Fibroblast of lung (primary cell): Measurements from ENCODE around the gene PROSER2. TPM values are rescaled to one million over a fixed set of nuclear protein-coding genes. Genes with fewer than 3 reads are reported as not detected.

Source experiments
- DNase-seq, 2 donors: peaks; one replicate each; pipeline versions ENCODE4 v3.0.0 to v3.0.0-alpha.2; 2010; ENCODE audit warnings: low read depth in 2 of 2
- H2AFZ ChIP-seq: 2 replicates; pipeline ENCODE4 v1.5.1; 2012; ENCODE audit warnings: low read length, control low read depth, inconsistent platforms
- H3K27ac ChIP-seq: 2 replicates; pipeline ENCODE4 v1.5.1; 2011; ENCODE audit warnings: low read length, control low read depth; ENCODE audit not compliant: insufficient read depth
- H3K27me3 ChIP-seq: 2 replicates; pipeline ENCODE4 v1.5.1; 2011; ENCODE audit warnings: mild to moderate bottlenecking, low read length; ENCODE audit not compliant: control insufficient read depth, insufficient read depth
- H3K36me3 ChIP-seq: 2 replicates; pipeline ENCODE4 v1.5.1; 2011; ENCODE audit warnings: low read length; ENCODE audit not compliant: control insufficient read depth, insufficient read depth
- H3K4me1 ChIP-seq: 2 replicates; pipeline ENCODE4 v1.5.1; 2011; ENCODE audit warnings: low read length; ENCODE audit not compliant: control insufficient read depth, insufficient read depth; ENCODE audit errors: extremely low read depth
- H3K4me2 ChIP-seq: 2 replicates; pipeline ENCODE4 v1.5.1; 2011; ENCODE audit warnings: low read length, control low read depth; ENCODE audit not compliant: insufficient read depth; ENCODE audit errors: extremely low read depth
- H3K4me3 ChIP-seq, 4 experiments: fragments of 200-600 bp in 1 of 4; sonication (generic) in 1 of 4; replicated peaks in 1 of 4; 2 replicates each; pipeline ENCODE4 v1.5.1; 2011 to 2016; ENCODE audit warnings: low read length in 4 of 4, low read depth in 3 of 4, mild to moderate bottlenecking in 3 of 4, control low read depth in 2 of 4, inconsistent platforms in 1 of 4, mixed read lengths in 1 of 4; ENCODE audit not compliant: insufficient read depth in 1 of 4; ENCODE audit errors: control extremely low read depth in 1 of 4
- H3K79me2 ChIP-seq: 2 replicates; pipeline ENCODE4 v1.5.1; 2012; ENCODE audit warnings: mild to moderate bottlenecking, low read length, inconsistent platforms; ENCODE audit not compliant: control insufficient read depth, insufficient read depth
- H3K9ac ChIP-seq: 2 replicates; pipeline ENCODE4 v1.5.1; 2011; ENCODE audit warnings: mild to moderate bottlenecking, low read length, control low read depth; ENCODE audit not compliant: insufficient read depth
- H3K9me3 ChIP-seq: 2 replicates; pipeline ENCODE4 v1.5.1; 2012; ENCODE audit warnings: low read depth, low read length; ENCODE audit not compliant: control insufficient read depth, insufficient read depth
- H4K20me1 ChIP-seq: 2 replicates; pipeline ENCODE4 v1.5.1; 2011; ENCODE audit warnings: low read length; ENCODE audit not compliant: control insufficient read depth, insufficient read depth; ENCODE audit errors: extremely low read depth
- EZH2 ChIP-seq: IDR thresholded peaks from 2 replicates; pipeline ENCODE4 v1.5.1; 2012; ENCODE audit warnings: low read length, control low read depth, mild to moderate bottlenecking; ENCODE audit errors: missing control alignments
- polyA plus RNA-seq, 2 donors: library from polyadenylated mRNA; depleted of rRNA in 1 of 2; stranded (reverse) in 1 of 2; unstranded in 1 of 2; fragments of >200 nt; gene quantifications; 2 replicates each; pipeline ENCODE4 v1.2.1, GENCODE V29; 2011 to 2012; ENCODE audit warnings: missing spikeins in 1 of 2
- total RNA-seq: library from RNA; depleted of rRNA; stranded (reverse); fragments of >200 nt; gene quantifications from 2 replicates; pipeline ENCODE4 v1.2.1, GENCODE V29; 2014
- TF ChIP-seq, protein P1 (sequence below), 2 donors: IDR thresholded peaks in 1 of 2; conservative IDR thresholded peaks in 1 of 2; 1 replicate in 1 of 2; 2 replicates in 1 of 2; pipeline ENCODE4 v1.5.1; 2011 to 2012; ENCODE audit warnings: low read length in 2 of 2, control low read depth in 1 of 2, inconsistent platforms in 1 of 2, low read depth in 1 of 2, mild to moderate bottlenecking in 1 of 2

The PROSER2 gene
- total and polyA plus RNA-seq, 2 donors (not counting 1 experiment from before 2014, with no cell fraction given) = 1.2 to 2.6 TPM

DNA sequence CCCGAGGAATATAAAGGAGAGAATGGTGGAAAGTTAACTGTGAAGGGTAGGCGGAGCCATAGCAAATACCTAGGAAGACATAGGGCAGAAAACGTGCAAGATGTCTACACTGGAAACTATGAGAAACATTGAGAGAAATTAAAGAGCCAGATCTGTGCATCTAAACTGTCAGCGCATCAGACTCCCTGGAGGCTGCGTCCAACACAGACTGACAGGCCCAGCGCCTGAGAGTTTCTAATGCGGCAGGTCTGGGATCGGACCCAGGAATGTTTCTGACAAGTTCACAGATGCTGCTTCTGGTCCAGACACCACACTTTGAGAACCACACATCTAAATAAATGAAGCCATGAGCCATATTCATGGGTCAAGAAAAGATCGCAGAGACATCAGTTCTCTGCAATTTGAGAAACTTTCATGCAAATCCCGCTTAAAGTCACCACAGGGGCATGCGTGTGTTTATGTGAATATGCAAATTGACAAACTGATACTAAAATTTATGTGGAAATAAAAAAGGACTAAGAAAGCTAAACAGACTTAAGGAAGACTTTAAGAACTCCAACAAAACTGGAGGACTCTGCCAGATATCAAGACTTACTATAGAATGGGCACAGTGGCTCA is 38.8 kb downstream of the PROSER2 start:
- H3K4me3 ChIP-seq = no peak overlapping the region
- TF ChIP-seq, protein P1, sequence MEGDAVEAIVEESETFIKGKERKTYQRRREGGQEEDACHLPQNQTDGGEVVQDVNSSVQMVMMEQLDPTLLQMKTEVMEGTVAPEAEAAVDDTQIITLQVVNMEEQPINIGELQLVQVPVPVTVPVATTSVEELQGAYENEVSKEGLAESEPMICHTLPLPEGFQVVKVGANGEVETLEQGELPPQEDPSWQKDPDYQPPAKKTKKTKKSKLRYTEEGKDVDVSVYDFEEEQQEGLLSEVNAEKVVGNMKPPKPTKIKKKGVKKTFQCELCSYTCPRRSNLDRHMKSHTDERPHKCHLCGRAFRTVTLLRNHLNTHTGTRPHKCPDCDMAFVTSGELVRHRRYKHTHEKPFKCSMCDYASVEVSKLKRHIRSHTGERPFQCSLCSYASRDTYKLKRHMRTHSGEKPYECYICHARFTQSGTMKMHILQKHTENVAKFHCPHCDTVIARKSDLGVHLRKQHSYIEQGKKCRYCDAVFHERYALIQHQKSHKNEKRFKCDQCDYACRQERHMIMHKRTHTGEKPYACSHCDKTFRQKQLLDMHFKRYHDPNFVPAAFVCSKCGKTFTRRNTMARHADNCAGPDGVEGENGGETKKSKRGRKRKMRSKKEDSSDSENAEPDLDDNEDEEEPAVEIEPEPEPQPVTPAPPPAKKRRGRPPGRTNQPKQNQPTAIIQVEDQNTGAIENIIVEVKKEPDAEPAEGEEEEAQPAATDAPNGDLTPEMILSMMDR (conservative IDR thresholded peaks at IDR 0.05 in 1 of 2, IDR thresholded peaks at IDR 0.05 in 1 of 2; ENCODE audit: low read depth in 1 of 2, low read length in 2 of 2) = no peak
- TF ChIP-seq EZH2 = no peak
- no peaks in the 10 kb centered on the region for H4K20me1 ChIP-seq
- no peaks in the 10 kb centered on the region for H3K36me3 ChIP-seq
- no peak overlapping the region for H3K9ac ChIP-seq
- no peaks in the 10 kb centered on the region for H3K9me3 ChIP-seq
- H3K27ac ChIP-seq = no peak overlapping the region
- H3K4me1 ChIP-seq = no peaks in the 10 kb centered on the region
- no peak overlapping the region for H3K4me2 ChIP-seq
- no peaks in the 10 kb centered on the region for H3K27me3 ChIP-seq
- no peak overlapping the region for H2AFZ ChIP-seq
- DNase-seq = no peak
- no peaks in the 10 kb centered on the region for H3K79me2 ChIP-seq

DNA sequence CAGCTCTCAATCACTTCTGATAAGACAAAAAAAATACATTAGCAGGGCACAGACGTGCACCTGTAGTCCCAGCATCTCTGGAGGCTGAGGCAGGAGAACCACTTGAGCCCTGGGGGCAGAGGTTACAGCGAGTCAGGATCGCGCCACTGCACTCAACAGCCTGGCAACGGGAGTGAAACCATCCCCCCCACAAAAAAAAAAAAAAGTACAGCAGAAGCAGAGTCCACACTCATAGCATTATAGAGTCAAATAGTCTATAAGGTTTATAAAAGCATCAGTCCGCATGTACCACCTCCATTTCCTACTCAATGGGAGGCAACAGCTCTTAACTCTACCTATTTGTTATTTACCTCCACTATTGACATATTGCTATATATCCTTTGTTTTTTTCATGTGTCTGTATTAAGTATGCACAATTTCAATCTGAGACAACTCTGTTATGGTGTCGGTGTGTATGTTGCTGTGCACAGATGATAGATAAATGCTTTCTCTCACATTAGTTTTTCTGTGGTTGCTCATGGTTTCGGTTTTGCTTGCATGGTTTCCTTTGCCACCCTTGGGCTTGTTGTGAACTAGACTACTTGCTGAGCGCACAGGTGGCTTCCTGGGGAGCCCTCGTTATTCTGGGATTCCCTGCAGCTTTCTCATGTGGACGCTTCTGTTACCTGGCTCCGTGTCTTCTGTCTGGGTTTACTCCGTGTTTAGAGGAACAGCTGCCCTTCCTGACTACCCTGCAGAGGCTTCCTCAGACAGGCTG is 40.4 kb downstream of the PROSER2 start:
- Histone ChIP-seq H3K9me3 (no peaks in the 10 kb centered on the region), H3K27ac (no peak overlapping the region), H3K4me2 (no peak overlapping the region), H3K4me1 (no peaks in the 10 kb centered on the region), H4K20me1 (no peaks in the 10 kb centered on the region), H2AFZ (no peak overlapping the region), H3K9ac (no peak overlapping the region), H3K36me3 (no peaks in the 10 kb centered on the region), H3K79me2 (no peaks in the 10 kb centered on the region), H3K27me3 (no peaks in the 10 kb centered on the region), H3K4me3 (no peak overlapping the region)
- TF ChIP-seq, protein P1 (conservative IDR thresholded peaks at IDR 0.05 in 1 of 2, IDR thresholded peaks at IDR 0.05 in 1 of 2; ENCODE audit: low read depth in 1 of 2, low read length in 2 of 2) = no peak
- no peak for TF ChIP-seq EZH2
- DNase-seq = no peak

DNA sequence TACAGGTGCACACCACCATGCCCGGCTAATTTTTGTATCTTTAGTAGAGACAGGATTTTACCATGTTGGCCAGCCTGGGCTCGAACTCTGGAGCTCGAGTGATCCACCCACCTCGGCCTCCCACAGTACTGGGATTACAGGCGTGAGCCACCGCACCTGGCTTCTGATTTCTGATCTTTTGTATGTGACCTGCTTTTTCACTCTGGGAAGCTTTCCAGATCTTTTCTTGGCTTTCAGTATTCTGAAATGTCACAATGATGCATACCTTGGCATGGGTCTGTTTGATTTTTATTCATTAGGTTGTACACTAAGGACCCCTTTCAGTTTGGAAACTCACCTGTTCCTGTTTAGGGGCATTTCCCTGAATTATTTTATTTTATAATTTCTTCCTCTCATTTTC is 41.6 kb downstream of the PROSER2 start:
- no peak overlapping the region for H2AFZ ChIP-seq
- H3K27ac ChIP-seq = no peak overlapping the region
- H3K27me3 ChIP-seq = no peaks in the 10 kb centered on the region
- H3K9ac ChIP-seq = no peak overlapping the region
- no peaks in the 10 kb centered on the region for H3K36me3 ChIP-seq
- H3K4me3 ChIP-seq = no peak overlapping the region
- no peaks in the 10 kb centered on the region for H3K4me1 ChIP-seq
- no peaks in the 10 kb centered on the region for H3K79me2 ChIP-seq
- H3K4me2 ChIP-seq = no peak overlapping the region
- no peaks in the 10 kb centered on the region for H3K9me3 ChIP-seq
- DNase-seq = no peak
- H4K20me1 ChIP-seq = no peaks in the 10 kb centered on the region
- TF ChIP-seq, protein P1 (conservative IDR thresholded peaks at IDR 0.05 in 1 of 2, IDR thresholded peaks at IDR 0.05 in 1 of 2; ENCODE audit: low read depth in 1 of 2, low read length in 2 of 2) = no peak
- TF ChIP-seq EZH2 = no peak
